Activated naive CD4-positive, alpha-beta T cell treated with Interleukin-2 at 50 U/mL for 16 hours (primary cell): ENCODE measurements around the gene NUP214.
"Not testable (repeated sequence)": the region's sequence is repeated elsewhere in the genome, so short reads cannot be mapped to it uniquely, and the experiment has no call there.

ENCODE experiments used
- DNase-seq: peaks from one replicate; pipeline ENCODE4 v3.0.0-alpha.2; 2020

Gene NUP214

GRCh38 chr9:131237931-131238401 is 112.6 kb downstream of the NUP214 start:
- peak; percentile 88 for DNase-seq

- DNase-seq = no peak
These were observed 113.1 kb downstream of the NUP214 start for GRCh38 chr9:131238402-131239021.

GRCh38 chr9:131239161-131239975 is 114.0 kb downstream of the NUP214 start:
- no peak for DNase-seq

- no peak for DNase-seq
These were observed 114.9 kb downstream of the NUP214 start for GRCh38 chr9:131240047-131240921.

- not testable (repeated sequence) for DNase-seq
These were observed 118.9 kb downstream of the NUP214 start for GRCh38 chr9:131244331-131244730.

- no peak for DNase-seq
These were observed 121.2 kb downstream of the NUP214 start for GRCh38 chr9:131246618-131247017.

GRCh38 chr9:131252120-131252519 is 126.7 kb downstream of the NUP214 start:
- DNase-seq = no peak

- no peak for DNase-seq
These were observed 128.6 kb downstream of the NUP214 start for GRCh38 chr9:131253891-131254491.

GRCh38 chr9:131254626-131255025 is 129.2 kb downstream of the NUP214 start:
- no peak for DNase-seq

- DNase-seq = no peak
These were observed 130.4 kb downstream of the NUP214 start for GRCh38 chr9:131255676-131256197.

GRCh38 chr9:131257266-131258025 is 132.1 kb downstream of the NUP214 start:
- no peak for DNase-seq

GRCh38 chr9:131258186-131258585 is 132.8 kb downstream of the NUP214 start:
- no peak for DNase-seq

GRCh38 chr9:131258698-131259431 is 133.5 kb downstream of the NUP214 start:
- no peak for DNase-seq

- no peak for DNase-seq
These were observed 134.1 kb downstream of the NUP214 start for GRCh38 chr9:131259432-131259898.

- no peak for DNase-seq
These were observed 134.7 kb downstream of the NUP214 start for GRCh38 chr9:131259916-131260597.

- no peak for DNase-seq
These were observed 135.5 kb downstream of the NUP214 start for GRCh38 chr9:131260751-131261452.

- DNase-seq = no peak
These were observed 137.1 kb downstream of the NUP214 start for GRCh38 chr9:131262327-131263032.

- not testable (repeated sequence) for DNase-seq
These were observed 137.6 kb downstream of the NUP214 start for GRCh38 chr9:131263033-131263343.

GRCh38 chr9:131263701-131264100 is 138.3 kb downstream of the NUP214 start:
- DNase-seq = no peak
